SK-N-SH (cell line): ENCODE data around the gene TMSB10. TPM values are rescaled to one million over a fixed set of nuclear protein-coding genes. Genes with fewer than 3 reads are reported as not detected.

ENCODE experiments used
- CTCF ChIA-PET: fragments of 300-600, 350-600 bp; formaldehyde crosslinking; extraction: SDS; loops from one replicate; lab custom pipeline; 2021; lab: Yijun Ruan, JAX
- POLR2A ChIA-PET: fragments of 350-600 bp; sonication (Branson Sonifier 250); formaldehyde crosslinking; extraction: SDS; loops from one replicate; lab custom pipeline; 2020; ENCODE audit warnings: antibody characterized with exemption, inconsistent platforms; lab: Yijun Ruan, JAX
- DNase-seq: peaks from one replicate; pipeline ENCODE4 v3.0.0; 2012
- H2AFZ ChIP-seq: fragments of 200-600 bp; sonication (generic); 2 replicates; pipeline ENCODE4 v1.8.1; 2016; ENCODE audit warnings: antibody characterized with exemption, mild to moderate bottlenecking, low read depth
- H3F3A ChIP-seq: fragments of 200-600 bp; sonication (generic); replicated peaks from 2 replicates; pipeline ENCODE3; 2016; ENCODE audit warnings: antibody characterized with exemption, mild to moderate bottlenecking; ENCODE audit not compliant: insufficient read depth
- H3K27ac ChIP-seq, 2 experiments: fragments of 200-500 bp in 1 of 2; fragments of 200-600 bp in 1 of 2; sonication (Bioruptor generic) in 1 of 2; sonication (generic), shearing (Covaris generic) in 1 of 2; 2 replicates each; pipeline versions ENCODE4 v1.5.1 to v1.6.1; 2014 to 2016; ENCODE audit warnings: low read depth in 2 of 2, inconsistent platforms in 1 of 2, low read length in 1 of 2, mild to moderate bottlenecking in 1 of 2, mixed read lengths in 1 of 2
- H3K27me3 ChIP-seq: fragments of 200-600 bp; sonication (generic), shearing (Covaris generic); 2 replicates; pipeline ENCODE4 v1.6.1; 2016; ENCODE audit warnings: mixed run types; ENCODE audit not compliant: insufficient read depth
- H3K36me3 ChIP-seq, 2 experiments: fragments of 200-500 bp in 1 of 2; fragments of 200-600 bp in 1 of 2; sonication (Bioruptor generic) in 1 of 2; sonication (generic) in 1 of 2; replicated peaks in 1 of 2; 2 replicates each; pipeline versions ENCODE3 to v1.5.1; 2014 to 2016; ENCODE audit warnings: low read length in 1 of 2, mild to moderate bottlenecking in 1 of 2; ENCODE audit not compliant: insufficient read depth in 2 of 2, control insufficient read depth in 1 of 2
- H3K4me1 ChIP-seq, 2 experiments: fragments of 200-500 bp in 1 of 2; fragments of 200-600 bp in 1 of 2; sonication (Bioruptor generic) in 1 of 2; sonication (generic), shearing (Covaris generic) in 1 of 2; 2 replicates each; pipeline versions ENCODE4 v1.5.1 to v1.6.1; 2014 to 2016; ENCODE audit warnings: low read depth in 1 of 2, low read length in 1 of 2, mixed run types in 1 of 2; ENCODE audit not compliant: insufficient read depth in 2 of 2, control insufficient read depth in 1 of 2
- H3K4me2 ChIP-seq: fragments of 200-600 bp; sonication (generic), shearing (Covaris generic); 2 replicates; pipeline ENCODE4 v1.6.1; 2017; ENCODE audit warnings: mixed run types
- H3K4me3 ChIP-seq, 2 experiments: fragments of 200-500 bp in 1 of 2; fragments of 200-600 bp in 1 of 2; sonication (Bioruptor generic) in 1 of 2; sonication (generic), shearing (Covaris generic) in 1 of 2; 2 replicates each; pipeline versions ENCODE4 v1.5.1 to v1.8.1; 2014 to 2016; ENCODE audit warnings: low read depth in 2 of 2, inconsistent platforms in 1 of 2, low read length in 1 of 2, mild to moderate bottlenecking in 1 of 2, mixed read lengths in 1 of 2, moderate library complexity in 1 of 2
- H3K79me2 ChIP-seq: fragments of 200-600 bp; sonication (generic); 2 replicates; pipeline ENCODE4 v1.8.1; 2017; ENCODE audit warnings: mild to moderate bottlenecking; ENCODE audit not compliant: insufficient read depth
- H3K9ac ChIP-seq: fragments of 200-600 bp; sonication (generic); 2 replicates; pipeline ENCODE4 v1.6.1; 2017; ENCODE audit warnings: mixed run types
- H3K9me2 ChIP-seq: fragments of 200-600 bp; sonication (generic); 2 replicates; pipeline ENCODE4 v1.6.1; 2017; ENCODE audit warnings: mixed run types
- H3K9me3 ChIP-seq: fragments of 200-600 bp; sonication (generic); 2 replicates; pipeline ENCODE4 v1.6.1; 2017; ENCODE audit warnings: mixed run types, mild to moderate bottlenecking, moderate library complexity
- H4K20me1 ChIP-seq: fragments of 200-600 bp; sonication (generic); 2 replicates; pipeline ENCODE4 v1.6.1; 2017; ENCODE audit warnings: mild to moderate bottlenecking, mixed run types; ENCODE audit not compliant: insufficient read depth
- CTCF ChIP-seq: fragments of 200-600 bp; sonication (generic); IDR thresholded peaks from 2 replicates; pipeline ENCODE4 v1.6.1; 2017; ENCODE audit warnings: antibody characterized with exemption, mild to moderate bottlenecking, moderate library complexity
- ELF1 ChIP-seq: IDR thresholded peaks from 2 replicates; pipeline ENCODE4 v1.4.0; 2012
- EP300 ChIP-seq, 2 experiments: IDR thresholded peaks; 2 replicates each; pipeline versions ENCODE4 v1.4.0 to v1.6.1; 2012; ENCODE audit warnings: borderline replicate concordance in 1 of 2, low read depth in 1 of 2, low read length in 1 of 2
- EZH2phosphoT487 ChIP-seq: fragments of 200-600 bp; sonication (generic); IDR thresholded peaks from 2 replicates; pipeline ENCODE4 v1.6.1; 2017; ENCODE audit warnings: low read depth, mixed run types, mild to moderate bottlenecking, antibody characterized with exemption, moderate library complexity, borderline replicate concordance
- FOSL2 ChIP-seq: IDR thresholded peaks from 2 replicates; pipeline ENCODE4 v1.4.0; 2012; ENCODE audit warnings: low read depth, mild to moderate bottlenecking, moderate library complexity, borderline replicate concordance
- FOXJ3 ChIP-seq: sonication (generic); formaldehyde crosslinking; IDR thresholded peaks from 2 replicates; pipeline ENCODE4 v1.5.1; 2020; ENCODE audit warnings: mild to moderate bottlenecking, missing genetic modification reagents
- GABPA ChIP-seq: IDR thresholded peaks from 2 replicates; pipeline ENCODE4 v1.4.0; 2012; ENCODE audit warnings: low read depth, mild to moderate bottlenecking
- IRF3 ChIP-seq: fragments of 150-350 bp; IDR thresholded peaks from 2 replicates; pipeline ENCODE4 v1.6.1; 2016; ENCODE audit warnings: mild to moderate bottlenecking, low read depth, low read length
- JUND ChIP-seq: IDR thresholded peaks from 2 replicates; pipeline ENCODE4 v1.4.0; 2012
- MEF2A ChIP-seq: IDR thresholded peaks from 2 replicates; pipeline ENCODE4 v1.4.0; 2012; ENCODE audit warnings: low read depth, borderline replicate concordance
- MXI1 ChIP-seq: IDR thresholded peaks from 2 replicates; pipeline ENCODE4 v1.6.1; 2012; ENCODE audit warnings: mild to moderate bottlenecking, low read depth, low read length, improper control_type of control experiment
- NFIC ChIP-seq: IDR thresholded peaks from 2 replicates; pipeline ENCODE4 v1.4.0; 2012; ENCODE audit warnings: borderline replicate concordance
- RCOR1 ChIP-seq: fragments of 150-350 bp; IDR thresholded peaks from 2 replicates; pipeline ENCODE4 v1.6.1; 2017; ENCODE audit warnings: antibody characterized with exemption, low read length
- RXRA ChIP-seq: IDR thresholded peaks from 2 replicates; pipeline ENCODE4 v1.4.0; 2012; ENCODE audit warnings: low read depth, mild to moderate bottlenecking, borderline replicate concordance
- TCF12 ChIP-seq: IDR thresholded peaks from 2 replicates; pipeline ENCODE4 v1.4.0; 2012
- USF1 ChIP-seq: IDR thresholded peaks from 2 replicates; pipeline ENCODE4 v1.4.0; 2012; ENCODE audit warnings: low read depth, borderline replicate concordance
- WGBS: methylation state at CpG from one replicate; pipeline ENCODE4 v1.1.6; 2017; ENCODE audit warnings: low lambda C conversion rate; 5-methylcytosine and 5-hydroxymethylcytosine counted together
- polyA plus RNA-seq, 3 experiments: library from polyadenylated mRNA; depleted of rRNA; stranded (reverse); fragments of >200 nt; gene quantifications; 2 replicates each; pipeline ENCODE4 v1.2.3, GENCODE V29; 2012

The TMSB10 gene
- polyA plus RNA-seq, 1 of the 3 experiments (the other 2 are of a cell fraction): 7,920 TPM

- peak overlapping the region; percentile 63 for H3K4me2 ChIP-seq
- POLR2A ChIA-PET: interaction anchor here (0.5 kb wide), 1 partner anchor 374 kb away, joined by 3 read pairs; no protein-coding TSS in a partner anchor
- H3K36me3 ChIP-seq: no peaks in the 10 kb centered on the region
- peaks cover 0 to 46% of the 10 kb centered on the region in 2 experiments; a peak in 3 of 4 replicates for H3K4me1 ChIP-seq
- no peaks in the 10 kb centered on the region for H3K9me2 ChIP-seq
- CTCF ChIA-PET: interaction anchor here (1.0 to 2.4 kb wide), 3 partner anchors 13 to 31 kb away, joined by 3 to 10 read pairs (median 10); no protein-coding TSS in a partner anchor
- no peaks in the 10 kb centered on the region for H4K20me1 ChIP-seq
- peak overlapping the region; percentile 19; the same call in 1 of the 2 replicates for H3K9ac ChIP-seq
- H3K4me3 ChIP-seq: no peak overlapping the region
- no peaks in the 10 kb centered on the region for H3K79me2 ChIP-seq
- TF ChIP-seq EP300 (IDR thresholded peaks at IDR 0.05; ENCODE audit: borderline replicate concordance in 1 of 2, low read depth in 1 of 2, low read length in 1 of 2) (peak in 1 of 2 experiments; percentile 51; a peak in 1 of 4 replicates), NFIC (peak; percentile 74), RXRA (peak; percentile 59; the same call in 1 of the 2 replicates), MEF2A (no peak), JUND (peak; percentile 44), FOSL2 (peak; percentile 65; the same call in 1 of the 2 replicates), TCF12 (peak; percentile 51), IRF3 (no peak), FOXJ3 (CRISPR knock-in tag) (no peak)
- TF ChIP-seq, all 33 proteins: peak for 6
- Histone ChIP-seq H3K27me3 (no peaks in the 10 kb centered on the region), H3F3A (peaks cover 54% of the 10 kb centered on the region), H3K9me3 (no peaks in the 10 kb centered on the region), H3K27ac (peak overlapping the region in 1 of 2 experiments; percentile 71; a peak in 2 of 4 replicates), H2AFZ (peak overlapping the region; percentile 86)
- 42% methylated on average over 7 of the region's 7 CpGs for WGBS
- DNase-seq: no peak
Observed at GRCh38 chr2:84894758-84895520, 10.5 kb upstream of the TMSB10 start.

GRCh38 chr2:84896567-84896966, 8.9 kb upstream of the TMSB10 start:
- ChIA-PET CTCF (no interaction called here), POLR2A (no interaction called here)
- 94% methylated on average over 2 of the region's 2 CpGs for WGBS
- Histone ChIP-seq H3K4me3 (no peak overlapping the region), H3K9me3 (no peaks in the 10 kb centered on the region), H3K9ac (no peak overlapping the region), H4K20me1 (no peaks in the 10 kb centered on the region), H3K9me2 (no peaks in the 10 kb centered on the region), H3K4me1 (peaks cover 0 to 46% of the 10 kb centered on the region in 2 experiments; a peak in 3 of 4 replicates), H3K36me3 (no peaks in the 10 kb centered on the region), H3K79me2 (no peaks in the 10 kb centered on the region), H3K27ac (peak overlapping the region in 1 of 2 experiments; percentile 95; a peak in 2 of 4 replicates), H3F3A (peaks cover 53% of the 10 kb centered on the region), H2AFZ (peak overlapping the region; percentile 26; the same call in 1 of the 2 replicates), H3K4me2 (peak overlapping the region; percentile 65; the same call in 1 of the 2 replicates), H3K27me3 (no peaks in the 10 kb centered on the region)
- no peak for DNase-seq
- no peak for TF ChIP-seq MXI1
- TF ChIP-seq RCOR1: no peak
- no peak for TF ChIP-seq FOXJ3 (CRISPR knock-in tag)
- no peak for TF ChIP-seq TCF12
- no peak for TF ChIP-seq USF1
- TF ChIP-seq GABPA: no peak
- TF ChIP-seq EZH2phosphoT487: no peak
- TF ChIP-seq CTCF: no peak
- no peak for TF ChIP-seq ELF1
